ENCODE results near the gene CMPK2. TPM values are rescaled to one million over a fixed set of nuclear protein-coding genes. Genes with fewer than 3 reads are reported as not detected.

Gene CMPK2
- total and polyA plus RNA-seq, 7 experiments from 2014 or later: 4.0 to 63.0 (median 6.6) TPM

GRCh38 chr2:6845903-6846302, 19.8 kb downstream of the CMPK2 start:
- Histone ChIP-seq H3K36me3 (ENCODE audit: control insufficient read depth in 2 of 3, insufficient read depth in 3 of 3, low read length in 3 of 3) (peaks cover 0 to 26% (median 5%) of the 10 kb centered on the region in 3 experiments), H3K9me3 (ENCODE audit: control insufficient read depth in 2 of 3, low read length in 3 of 3) (peaks cover 20 to 65% (median 30%) of the 10 kb centered on the region in 3 experiments), H3K4me1 (ENCODE audit: control insufficient read depth in 2 of 2, insufficient read depth in 2 of 2, low read length in 2 of 2) (no peaks in the 10 kb centered on the region), H3K27me3 (ENCODE audit: control insufficient read depth in 2 of 2, insufficient read depth in 2 of 2, low read length in 2 of 2) (no peaks in the 10 kb centered on the region), H3K4me3 (ENCODE audit: low read length) (no peak overlapping the region), H3K27ac (ENCODE audit: low read depth, low read length) (no peak overlapping the region)
- peaks cover 0 to 23% (median 0%) of the 10 kb centered on the region in 7 donors for H3K4me1 Mint-ChIP-seq
- ChIA-PET CTCF (interaction anchor here (0.7 to 1.2 kb wide), 2 partner anchors 21 to 26 kb away, joined by 4 read pairs; no protein-coding TSS in a partner anchor), POLR2A (interaction anchor here (0.6 kb wide), 1 partner anchor 79 kb away, joined by 3 read pairs; no protein-coding TSS in a partner anchor)
- DNase-seq (no peak), ATAC-seq (no peak)
- H3K27ac Mint-ChIP-seq: no peak overlapping the region
- intact Hi-C loops (cut with micrococcal nuclease): no loop called here
- peaks cover 7 to 100% (median 61%) of the 10 kb centered on the region in 11 donors for H3K9me3 Mint-ChIP-seq
- no peak overlapping the region for H3K4me3 Mint-ChIP-seq
- no peaks in the 10 kb centered on the region for H3K27me3 Mint-ChIP-seq
- peaks cover 27 to 86% (median 70%) of the 10 kb centered on the region in 5 donors for H3K36me3 Mint-ChIP-seq

- Mint-ChIP-seq H3K36me3 (peaks cover 21 to 86% (median 68%) of the 10 kb centered on the region in 5 donors), H3K9me3 (peaks cover 7 to 100% (median 63%) of the 10 kb centered on the region in 11 donors), H3K27ac (no peak overlapping the region), H3K27me3 (no peaks in the 10 kb centered on the region), H3K4me1 (peaks cover 0 to 20% (median 0%) of the 10 kb centered on the region in 7 donors), H3K4me3 (no peak overlapping the region)
- CTCF ChIA-PET: interaction anchor here (0.7 to 1.2 kb wide), 2 partner anchors 21 to 25 kb away, joined by 4 read pairs; no protein-coding TSS in a partner anchor
- Histone ChIP-seq H3K27me3 (ENCODE audit: control insufficient read depth in 2 of 2, insufficient read depth in 2 of 2, low read length in 2 of 2) (no peaks in the 10 kb centered on the region), H3K27ac (ENCODE audit: low read depth, low read length) (no peak overlapping the region), H3K4me1 (ENCODE audit: control insufficient read depth in 2 of 2, insufficient read depth in 2 of 2, low read length in 2 of 2) (no peaks in the 10 kb centered on the region), H3K9me3 (ENCODE audit: control insufficient read depth in 2 of 3, low read length in 3 of 3) (peaks cover 20 to 63% (median 33%) of the 10 kb centered on the region in 3 experiments), H3K4me3 (ENCODE audit: low read length) (no peak overlapping the region), H3K36me3 (ENCODE audit: control insufficient read depth in 2 of 3, insufficient read depth in 3 of 3, low read length in 3 of 3) (peaks cover 0 to 22% (median 5%) of the 10 kb centered on the region in 3 experiments)
- intact Hi-C loops (cut with micrococcal nuclease): no loop called here
- POLR2A ChIA-PET: interaction anchor here (0.6 kb wide), 1 partner anchor 84 kb away, joined by 3 read pairs; no protein-coding TSS in a partner anchor
- DNase-seq (peak in 2 of 9 donors; percentile 6 to 23), ATAC-seq (no peak)
Observed at GRCh38 chr2:6845312-6845711, 20.4 kb downstream of the CMPK2 start.

DNA sequence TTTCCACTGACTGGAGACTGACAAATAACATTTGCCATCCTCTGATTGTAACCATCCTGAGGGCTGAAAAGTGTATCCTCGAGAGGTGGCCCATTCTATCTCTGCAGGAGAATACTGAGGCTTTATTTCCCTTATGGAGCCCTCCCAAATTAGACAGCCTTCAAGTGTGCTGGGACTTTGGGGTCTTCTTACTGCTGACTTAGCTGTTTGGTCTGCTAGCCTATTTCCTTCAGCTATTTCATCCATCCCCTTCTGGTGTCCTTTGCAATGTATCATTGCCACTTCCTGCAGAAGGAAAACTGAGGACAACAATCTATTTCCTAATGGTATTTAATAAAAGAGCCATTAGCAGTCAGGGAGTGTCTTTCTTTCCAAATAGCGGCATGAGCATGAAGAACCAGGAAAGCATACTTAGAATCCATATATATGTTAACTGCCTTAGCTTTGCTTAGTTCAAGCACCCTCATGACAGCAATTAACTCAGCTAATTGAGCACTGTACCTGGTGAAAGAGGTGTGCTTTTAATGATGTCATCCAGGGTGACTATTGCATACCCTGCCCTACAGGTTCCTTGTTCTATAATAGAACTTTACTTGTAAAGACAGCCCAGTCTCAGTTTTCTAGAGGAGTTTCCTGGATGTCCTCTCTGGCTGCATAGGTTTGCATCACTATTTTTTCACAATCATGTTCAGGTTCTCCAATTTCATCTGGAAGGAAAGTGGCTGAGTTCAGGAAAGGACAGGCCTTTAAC, 24.0 kb downstream of the CMPK2 start:
- H3K27ac Mint-ChIP-seq: no peak overlapping the region
- Histone ChIP-seq H3K27ac (ENCODE audit: low read depth, low read length) (no peak overlapping the region), H3K27me3 (ENCODE audit: control insufficient read depth in 2 of 2, insufficient read depth in 2 of 2, low read length in 2 of 2) (no peaks in the 10 kb centered on the region), H3K36me3 (ENCODE audit: control insufficient read depth in 2 of 3, insufficient read depth in 3 of 3, low read length in 3 of 3) (peaks cover 0 to 3% (median 0%) of the 10 kb centered on the region in 3 experiments), H3K9me3 (ENCODE audit: control insufficient read depth in 2 of 3, low read length in 3 of 3) (peaks cover 20 to 43% (median 30%) of the 10 kb centered on the region in 3 experiments), H3K4me1 (ENCODE audit: control insufficient read depth in 2 of 2, insufficient read depth in 2 of 2, low read length in 2 of 2) (no peaks in the 10 kb centered on the region), H3K4me3 (ENCODE audit: low read length) (no peak overlapping the region)
- peaks cover 0 to under 1% (median 0%) of the 10 kb centered on the region in 7 donors for H3K4me1 Mint-ChIP-seq
- no peak for ATAC-seq
- peaks cover 4 to 79% (median 44%) of the 10 kb centered on the region in 11 donors for H3K9me3 Mint-ChIP-seq
- H3K36me3 Mint-ChIP-seq: peaks cover 14 to 80% (median 55%) of the 10 kb centered on the region in 5 donors
- H3K4me3 Mint-ChIP-seq: no peak overlapping the region
- intact Hi-C loops (cut with micrococcal nuclease): no loop called here
- DNase-seq: no peak
- ChIA-PET CTCF (no interaction called here), POLR2A (no interaction called here)
- no peaks in the 10 kb centered on the region for H3K27me3 Mint-ChIP-seq

DNA sequence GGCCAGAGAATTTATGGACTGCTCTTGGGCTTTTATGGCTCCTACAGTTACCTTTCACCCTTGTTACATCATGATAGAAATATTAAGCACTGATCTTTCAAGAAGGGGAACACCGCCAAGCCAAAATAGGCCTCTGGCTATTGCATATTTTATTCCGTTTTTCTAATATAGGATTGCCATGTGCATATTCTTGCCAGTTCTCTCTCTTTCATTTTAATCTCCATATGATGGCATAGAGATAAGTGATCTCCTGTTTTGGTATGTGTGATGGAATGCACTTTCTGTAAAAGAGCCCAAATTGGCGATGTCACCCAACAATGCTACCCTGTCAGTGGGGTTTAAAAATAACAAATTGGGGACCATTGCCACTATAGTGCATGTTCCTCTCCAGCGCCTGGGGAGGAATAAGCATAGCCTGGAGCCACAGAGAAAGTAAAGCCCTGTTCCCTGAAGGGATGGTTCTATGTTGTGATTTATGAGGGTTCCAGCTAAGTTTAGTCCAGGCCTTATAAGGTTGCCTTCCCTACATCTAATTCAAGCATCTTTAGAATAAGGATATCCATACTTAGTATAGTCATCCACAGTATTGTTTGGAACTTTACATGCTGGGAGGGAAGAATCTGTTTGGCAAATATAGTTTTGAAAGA, 26.9 kb downstream of the CMPK2 start:
- ChIA-PET POLR2A (no interaction called here), CTCF (no interaction called here)
- Histone ChIP-seq H3K27me3 (ENCODE audit: control insufficient read depth in 2 of 2, insufficient read depth in 2 of 2, low read length in 2 of 2) (no peaks in the 10 kb centered on the region), H3K4me3 (ENCODE audit: low read length) (no peak overlapping the region), H3K36me3 (ENCODE audit: control insufficient read depth in 2 of 3, insufficient read depth in 3 of 3, low read length in 3 of 3) (peaks cover 0 to 3% (median 0%) of the 10 kb centered on the region in 3 experiments), H3K9me3 (ENCODE audit: control insufficient read depth in 2 of 3, low read length in 3 of 3) (peaks cover 6 to 14% (median 6%) of the 10 kb centered on the region in 3 experiments), H3K4me1 (ENCODE audit: control insufficient read depth in 2 of 2, insufficient read depth in 2 of 2, low read length in 2 of 2) (no peaks in the 10 kb centered on the region), H3K27ac (ENCODE audit: low read depth, low read length) (no peak overlapping the region)
- intact Hi-C loops (cut with micrococcal nuclease): no loop called here
- Mint-ChIP-seq H3K4me1 (peaks cover 0 to 19% (median 0%) of the 10 kb centered on the region in 7 donors), H3K4me3 (no peak overlapping the region), H3K36me3 (peaks cover 10 to 72% (median 48%) of the 10 kb centered on the region in 5 donors), H3K27ac (no peak overlapping the region), H3K27me3 (no peaks in the 10 kb centered on the region), H3K9me3 (peaks cover 5 to 63% (median 25%) of the 10 kb centered on the region in 11 donors)
- no peak for DNase-seq
- ATAC-seq: no peak

- DNase-seq: no peak
- Histone ChIP-seq H3K4me1 (ENCODE audit: control insufficient read depth in 2 of 2, insufficient read depth in 2 of 2, low read length in 2 of 2) (no peaks in the 10 kb centered on the region), H3K36me3 (ENCODE audit: control insufficient read depth in 2 of 3, insufficient read depth in 3 of 3, low read length in 3 of 3) (no peaks in the 10 kb centered on the region), H3K9me3 (ENCODE audit: control insufficient read depth in 2 of 3, low read length in 3 of 3) (peaks cover 0 to 9% (median 2%) of the 10 kb centered on the region in 3 experiments), H3K27me3 (ENCODE audit: control insufficient read depth in 2 of 2, insufficient read depth in 2 of 2, low read length in 2 of 2) (no peaks in the 10 kb centered on the region), H3K27ac (ENCODE audit: low read depth, low read length) (no peak overlapping the region), H3K4me3 (ENCODE audit: low read length) (no peak overlapping the region)
- H3K9me3 Mint-ChIP-seq: peaks cover 8 to 60% (median 25%) of the 10 kb centered on the region in 11 donors
- H3K27me3 Mint-ChIP-seq: no peaks in the 10 kb centered on the region
- H3K27ac Mint-ChIP-seq: peak overlapping the region in 2 of 9 donors; percentile 14 to 43
- CTCF ChIA-PET: interaction anchor here (0.8 kb wide), 1 partner anchor 30 kb away, joined by 3 read pairs; the partner anchor contains the start of gene CMPK2
- POLR2A ChIA-PET: no interaction called here
- ATAC-seq: no peak
- peaks cover 0 to 27% (median 4%) of the 10 kb centered on the region in 7 donors for H3K4me1 Mint-ChIP-seq
- peaks cover 10 to 66% (median 50%) of the 10 kb centered on the region in 5 donors for H3K36me3 Mint-ChIP-seq
- peak overlapping the region in 1 of 10 donors; percentile 10 for H3K4me3 Mint-ChIP-seq
- intact Hi-C loops (cut with micrococcal nuclease): no loop called here
Observed at GRCh38 chr2:6835467-6835866, 30.2 kb downstream of the CMPK2 start.

DNA sequence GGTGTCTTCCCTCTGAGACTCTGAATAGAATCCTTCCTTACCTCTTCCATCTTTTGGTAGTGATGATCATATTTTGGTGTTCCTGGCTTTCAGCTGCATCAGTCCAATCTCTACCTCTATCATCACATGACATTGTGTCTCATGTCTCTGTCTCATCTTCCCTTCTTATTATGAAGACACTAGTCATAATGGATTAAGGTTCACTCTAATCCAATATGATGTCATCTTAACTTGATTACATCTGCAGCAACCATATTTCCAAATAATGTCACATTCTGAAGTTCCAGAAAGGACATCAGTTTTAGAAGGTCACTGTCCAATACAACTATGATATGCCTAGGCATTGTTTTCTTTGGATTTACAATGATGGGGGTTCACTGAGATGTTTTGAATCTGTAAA, 31.5 kb downstream of the CMPK2 start:
- no peak overlapping the region for H3K4me3 ChIP-seq (ENCODE audit: low read length)
- H3K27me3 ChIP-seq (ENCODE audit: control insufficient read depth in 2 of 2, insufficient read depth in 2 of 2, low read length in 2 of 2): no peaks in the 10 kb centered on the region
- H3K4me1 Mint-ChIP-seq: peaks cover 0 to 27% (median 4%) of the 10 kb centered on the region in 7 donors
- DNase-seq (no peak), ATAC-seq (no peak)
- H3K9me3 Mint-ChIP-seq: peaks cover 7 to 56% (median 29%) of the 10 kb centered on the region in 11 donors
- ChIA-PET POLR2A (no interaction called here), CTCF (no interaction called here)
- H3K27ac ChIP-seq (ENCODE audit: low read depth, low read length): no peak overlapping the region
- no peaks in the 10 kb centered on the region for H3K27me3 Mint-ChIP-seq
- H3K9me3 ChIP-seq (ENCODE audit: control insufficient read depth in 2 of 3, low read length in 3 of 3): peaks cover 0 to 9% (median 0%) of the 10 kb centered on the region in 3 experiments
- H3K36me3 ChIP-seq (ENCODE audit: control insufficient read depth in 2 of 3, insufficient read depth in 3 of 3, low read length in 3 of 3): no peaks in the 10 kb centered on the region
- H3K4me1 ChIP-seq (ENCODE audit: control insufficient read depth in 2 of 2, insufficient read depth in 2 of 2, low read length in 2 of 2): no peaks in the 10 kb centered on the region
- peak overlapping the region in 1 of 9 donors; percentile 40 for H3K27ac Mint-ChIP-seq
- H3K36me3 Mint-ChIP-seq: peaks cover 5 to 63% (median 44%) of the 10 kb centered on the region in 5 donors
- intact Hi-C loops (cut with micrococcal nuclease): no loop called here
- peak overlapping the region in 1 of 10 donors; percentile 6 for H3K4me3 Mint-ChIP-seq

All from naive thymus-derived CD4-positive, alpha-beta T cell (primary cell).